NCI-H345 (cell line): ENCODE results near the gene CD40.

Experiments
- DNase-seq: peaks from one replicate; lab custom pipeline; 2025; lab: John Stamatoyannopoulos, UW

CD40 gene

DNA sequence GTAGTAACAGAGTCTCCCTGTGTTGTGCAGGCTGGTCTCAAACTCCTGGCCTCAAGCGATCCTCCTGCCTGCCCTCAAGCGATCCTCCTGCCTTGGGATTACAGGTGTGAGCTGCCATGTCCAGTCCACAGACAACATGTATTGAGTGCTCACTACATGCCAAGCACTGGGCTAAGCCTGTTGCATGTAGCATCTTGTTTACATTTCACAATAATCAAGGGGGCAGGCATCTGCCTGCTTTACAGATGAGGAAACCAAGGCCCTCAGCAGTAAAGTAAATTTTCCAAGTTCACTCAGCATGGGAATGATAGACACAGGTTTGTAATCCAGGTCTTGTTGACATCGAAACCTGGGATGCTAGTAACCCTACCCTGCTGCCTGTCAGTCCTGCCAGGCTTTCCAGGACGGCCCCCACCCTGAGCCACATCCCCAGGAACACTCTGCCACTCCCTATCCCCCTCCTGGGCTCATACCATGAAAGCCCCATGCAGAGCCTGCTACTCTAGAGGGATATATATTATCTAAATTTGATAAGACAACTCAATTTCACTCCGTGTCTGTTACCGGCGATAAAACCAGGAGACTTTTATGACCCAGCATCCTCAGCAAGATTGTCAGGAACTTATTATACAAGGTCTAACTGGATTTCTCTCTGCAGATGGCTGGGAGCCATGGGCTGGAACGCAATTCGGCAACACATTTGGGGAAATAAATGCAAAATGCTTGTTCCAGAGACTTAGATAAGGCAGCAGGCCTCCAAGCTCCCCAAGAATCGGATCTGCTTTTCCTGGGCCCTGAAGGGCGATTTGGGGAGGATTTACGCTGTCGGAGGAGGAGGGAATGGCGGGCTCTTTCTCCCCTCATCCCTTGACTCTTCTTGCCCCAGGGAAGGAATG lies 30.4 kb downstream of the CD40 start:
- DNase-seq: no peak

DNA sequence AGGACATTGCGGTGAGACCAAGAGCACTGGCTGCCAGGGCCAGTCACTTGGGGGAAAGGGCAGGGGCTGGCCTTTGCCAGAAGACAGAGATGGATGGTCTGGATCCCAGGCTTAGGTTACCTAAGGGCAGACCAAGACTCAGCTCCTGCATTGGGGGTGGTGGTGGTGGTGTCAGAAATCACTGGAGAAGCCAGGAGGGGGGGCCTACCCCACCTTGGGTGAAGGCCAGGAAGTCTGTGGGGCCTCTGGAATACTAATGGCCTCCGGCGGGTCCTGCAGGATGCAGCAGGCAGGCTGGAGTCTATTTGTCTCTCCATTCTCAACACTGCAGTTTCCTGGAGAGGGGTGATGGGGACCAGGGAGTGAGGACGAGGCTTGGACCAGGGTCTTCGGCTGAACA lies 32.8 kb downstream of the CD40 start:
- no peak for DNase-seq

DNA sequence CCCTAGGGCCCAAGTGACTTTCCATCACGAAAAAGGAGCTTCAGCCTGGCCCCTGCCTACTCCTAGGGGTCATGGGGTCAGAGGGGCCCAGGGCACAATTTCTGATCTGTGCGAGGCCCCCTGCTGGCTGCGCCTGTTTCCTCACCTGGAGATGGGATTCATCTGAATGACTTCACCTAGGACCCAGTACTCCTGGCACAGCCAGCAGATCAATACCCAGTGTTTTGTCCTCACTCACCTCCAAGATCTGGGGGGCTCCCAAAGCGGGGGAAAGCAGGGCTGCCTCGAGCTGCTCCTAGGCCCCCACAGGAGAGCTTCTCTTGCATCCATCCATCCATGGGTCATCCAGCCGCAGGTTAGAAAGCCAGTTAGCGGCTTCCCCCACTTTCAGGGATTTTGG lies 33.8 kb downstream of the CD40 start:
- DNase-seq: no peak

DNA sequence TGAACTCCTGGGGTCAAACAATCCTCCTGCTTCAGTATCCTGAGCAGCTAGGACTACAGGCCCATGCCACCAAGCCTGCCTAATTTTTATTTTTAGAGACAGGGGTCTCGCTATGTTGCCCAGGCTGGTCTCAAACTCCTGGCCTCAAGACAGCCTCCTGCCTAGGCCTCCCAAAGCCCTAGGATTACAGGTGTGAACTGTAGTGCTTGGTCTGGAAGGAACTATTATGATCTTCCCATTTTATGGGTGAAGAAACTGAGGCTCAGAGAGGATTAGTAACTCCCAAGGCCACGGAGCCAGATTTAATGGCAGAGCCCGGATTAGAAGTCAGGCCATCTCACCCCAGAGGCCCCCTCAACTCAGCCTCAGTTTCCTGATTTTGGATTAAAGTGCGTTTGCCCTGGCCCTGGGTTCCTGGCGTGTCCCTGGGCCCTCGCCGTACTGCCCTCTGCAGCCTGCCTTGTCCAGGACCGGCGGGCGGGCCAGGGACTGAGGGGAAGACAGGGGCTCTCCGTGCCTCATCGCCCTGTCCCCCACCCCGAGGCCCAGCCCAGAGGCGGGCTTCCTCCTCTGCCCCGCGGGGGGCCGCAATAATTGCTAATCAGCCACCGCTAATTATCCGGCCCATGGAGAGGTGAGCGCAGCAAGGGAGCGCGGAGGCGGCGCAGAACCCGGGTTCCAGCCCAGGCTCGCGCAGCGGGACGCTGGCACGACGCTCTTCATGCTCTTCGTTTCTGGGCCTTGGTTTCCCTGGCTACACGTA lies 34.9 kb downstream of the CD40 start:
- no peak for DNase-seq

DNA sequence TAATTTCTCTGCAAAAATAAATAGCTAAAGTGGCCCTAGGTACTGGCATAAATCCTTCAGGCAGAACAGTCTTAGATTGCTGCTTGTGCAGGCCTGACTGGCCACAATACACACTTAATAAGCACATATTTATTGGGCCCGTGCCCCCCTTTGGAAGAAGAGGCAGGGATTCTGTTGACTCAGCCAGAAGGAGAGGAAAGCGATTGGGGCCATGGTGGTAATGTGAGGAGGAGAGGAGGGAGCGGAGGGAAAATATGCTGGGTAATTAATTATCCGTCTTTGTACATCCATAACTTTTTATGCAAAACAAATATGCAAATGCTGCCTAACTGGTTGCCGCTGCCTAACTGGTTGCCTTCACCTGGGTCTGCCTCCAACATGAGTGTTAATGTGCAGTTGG lies 36.2 kb downstream of the CD40 start:
- no peak for DNase-seq

DNA sequence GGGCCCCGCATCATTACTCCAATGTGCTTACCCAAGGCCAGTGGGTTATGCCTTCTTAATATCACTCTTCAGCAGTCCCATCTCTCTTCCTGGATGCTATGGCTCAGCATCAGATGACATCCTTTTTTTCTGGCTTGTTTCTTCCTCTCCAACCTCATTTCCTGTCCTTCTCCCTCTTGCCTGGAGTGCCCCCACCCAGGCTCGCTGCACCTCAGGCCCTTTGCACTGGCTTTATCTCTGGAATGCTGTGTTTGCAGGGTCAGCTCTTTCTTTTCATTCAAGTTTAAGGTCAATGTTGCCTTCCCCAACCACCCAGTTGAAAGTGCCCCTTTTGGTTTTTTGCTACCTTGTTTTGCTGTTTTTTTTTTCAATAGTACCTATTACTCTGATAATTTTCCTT lies 36.7 kb downstream of the CD40 start:
- no peak for DNase-seq

DNA sequence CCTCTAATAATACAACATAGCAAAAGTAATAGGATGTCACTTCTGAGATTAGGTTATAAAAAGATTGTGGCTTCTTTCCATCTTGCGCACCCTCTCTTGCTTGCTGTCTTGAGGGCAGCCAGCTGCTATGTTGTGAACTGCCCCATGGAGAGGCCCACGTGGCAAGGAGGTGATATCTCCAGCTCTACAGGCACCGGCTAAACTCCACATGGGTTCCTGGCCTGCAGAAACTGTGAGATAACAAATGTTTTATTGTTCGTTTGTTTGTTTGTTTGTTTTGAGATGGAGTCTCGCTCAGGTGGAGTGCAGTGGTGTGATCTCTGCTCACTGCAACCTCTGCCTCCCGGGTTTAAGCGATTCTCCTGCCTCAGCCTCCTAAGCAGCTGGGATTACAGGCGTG lies 38.0 kb downstream of the CD40 start:
- no peak for DNase-seq

DNA sequence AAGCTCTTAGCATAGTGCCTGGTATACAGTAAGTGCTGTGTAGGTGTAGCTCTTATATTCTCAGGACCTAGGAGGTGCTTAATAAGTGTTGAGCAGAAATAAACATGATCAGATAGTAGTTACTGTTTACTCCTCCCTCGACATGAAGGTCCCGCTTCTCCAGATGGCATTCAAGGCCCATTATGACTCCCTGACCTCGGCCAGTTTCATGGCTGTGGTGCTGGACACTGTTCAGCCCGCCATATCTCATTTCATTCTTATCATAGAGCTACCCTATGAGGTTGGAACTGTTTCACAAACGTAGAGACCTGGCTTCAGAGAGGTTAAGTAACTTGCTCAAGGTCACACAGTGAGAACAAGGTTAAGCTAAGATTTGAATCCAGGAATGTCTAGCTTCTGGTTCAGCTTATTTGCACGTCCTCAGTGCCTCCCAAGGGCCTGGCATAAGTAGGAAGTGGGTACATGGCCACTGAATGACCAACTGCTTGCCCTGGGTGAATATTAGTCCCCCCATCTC lies 39.0 kb downstream of the CD40 start:
- no peak for DNase-seq

DNA sequence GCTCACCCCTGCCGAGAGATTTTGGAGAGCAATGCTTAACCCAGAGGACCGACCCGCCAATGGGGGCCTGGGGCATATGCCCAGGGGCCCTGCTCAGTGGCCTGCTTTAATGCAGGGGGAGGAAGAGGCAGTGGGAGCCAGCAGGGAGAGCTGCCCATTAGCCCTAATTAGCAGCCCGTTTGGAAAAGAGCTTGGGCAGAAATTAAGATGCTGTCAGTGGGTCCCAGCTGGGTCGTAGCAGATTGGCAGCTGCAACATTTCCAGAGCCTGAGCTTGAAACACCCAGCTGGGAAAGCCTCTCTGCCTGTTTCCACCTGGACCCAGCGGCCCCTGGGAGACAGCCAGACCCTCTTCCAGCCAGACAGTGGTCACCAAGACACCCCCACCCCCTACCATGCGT lies 39.5 kb downstream of the CD40 start:
- no peak for DNase-seq

DNA sequence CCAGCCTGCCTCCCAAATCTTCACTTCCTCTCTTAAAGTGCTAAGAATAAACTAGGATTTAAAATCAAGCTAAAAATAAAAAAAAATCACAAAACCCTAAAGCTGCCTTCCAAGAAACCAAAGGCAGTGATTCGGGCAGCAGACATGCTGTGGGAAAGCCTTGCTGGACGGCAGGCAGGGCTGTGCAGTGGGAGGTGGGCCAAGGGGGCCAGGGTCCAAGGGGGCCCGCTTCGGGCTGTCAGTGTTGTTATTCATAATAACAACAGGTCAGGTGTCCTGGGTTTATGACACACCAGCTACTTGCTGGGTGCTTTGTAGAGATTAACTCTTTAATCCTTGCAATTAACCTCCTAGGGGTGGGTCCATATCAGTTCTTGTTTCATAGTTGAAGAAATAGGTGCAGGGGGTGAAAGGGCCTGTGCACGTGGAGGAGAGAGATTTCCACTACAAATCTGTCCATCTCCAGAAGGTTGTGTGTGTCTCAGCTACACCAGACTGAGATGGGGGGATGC lies 40.4 kb downstream of the CD40 start:
- no peak for DNase-seq

DNA sequence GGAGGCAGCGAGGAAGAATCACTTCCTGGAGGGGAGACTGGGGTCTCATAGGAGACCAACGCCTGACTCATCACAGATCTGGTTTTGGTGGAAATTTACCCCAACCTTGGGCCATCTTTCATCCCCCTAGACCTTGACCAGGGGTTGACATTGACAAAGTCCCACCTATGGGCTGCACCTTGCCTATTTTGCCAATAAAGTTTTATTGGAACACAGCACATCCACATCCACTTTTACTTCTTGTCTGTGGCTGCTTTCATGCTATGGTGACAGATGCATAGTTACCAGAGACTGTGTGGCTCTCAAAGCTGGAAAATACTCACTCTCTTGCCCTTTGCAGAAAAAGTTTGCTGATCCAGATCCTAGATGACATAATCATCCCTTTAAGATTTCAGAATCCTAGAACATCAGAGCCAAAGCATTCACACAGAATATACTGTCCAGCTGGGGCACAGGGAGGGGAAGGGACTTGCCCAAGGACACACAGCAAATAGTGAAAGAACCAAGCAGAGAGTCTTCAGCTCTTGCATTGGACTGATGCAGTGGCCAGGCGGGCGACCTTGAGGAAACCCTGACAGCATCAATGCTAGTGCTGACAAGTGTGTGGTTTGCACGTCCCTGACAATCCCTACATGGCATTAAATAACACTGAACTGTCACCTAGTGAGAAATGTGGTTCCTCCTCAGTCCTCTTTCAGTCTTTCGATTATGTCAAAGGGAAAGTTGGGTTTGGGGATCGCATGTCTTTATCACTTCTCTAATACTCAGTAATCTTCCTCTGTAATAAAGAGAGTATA lies 41.2 kb downstream of the CD40 start:
- DNase-seq: no peak

DNA sequence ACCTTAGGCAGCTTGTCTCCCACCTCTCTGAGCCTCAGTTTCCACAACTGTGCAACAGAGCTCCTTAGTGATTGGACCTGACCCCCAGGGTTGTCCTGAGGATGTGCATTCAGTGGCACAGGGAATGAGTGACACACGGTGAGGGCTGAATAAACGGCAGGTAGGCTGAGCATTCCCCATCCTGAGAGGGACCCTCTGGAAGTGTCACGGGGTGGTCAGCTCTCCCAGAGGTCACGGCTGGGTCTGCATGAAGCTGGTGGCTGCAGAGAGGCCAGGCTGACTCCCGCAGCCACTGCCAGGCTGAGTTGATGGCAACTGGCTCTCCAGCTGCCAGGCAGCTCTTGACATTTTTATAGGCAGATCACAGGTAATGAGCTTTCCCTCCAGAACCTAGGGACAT lies 42.5 kb downstream of the CD40 start:
- DNase-seq: no peak

DNA sequence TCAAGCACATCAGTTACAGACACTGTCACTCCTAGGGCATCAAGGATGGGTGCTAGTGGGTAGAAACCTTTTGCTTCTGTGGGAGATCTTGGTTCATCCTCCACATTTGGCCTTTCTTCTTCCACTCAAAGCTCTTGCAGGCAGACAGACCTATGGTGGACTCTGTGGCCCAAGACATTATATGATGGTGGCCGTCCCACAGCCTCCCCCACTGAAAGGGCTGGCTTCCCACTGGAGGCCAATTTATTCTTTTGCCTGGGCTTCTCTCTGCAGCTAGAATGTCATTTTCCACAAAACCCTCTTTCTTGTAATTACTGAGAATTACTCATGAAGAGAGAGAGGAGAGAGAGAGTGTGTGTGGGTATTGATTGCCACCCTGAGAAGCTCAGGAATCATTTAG lies 43.8 kb downstream of the CD40 start:
- DNase-seq: no peak

DNA sequence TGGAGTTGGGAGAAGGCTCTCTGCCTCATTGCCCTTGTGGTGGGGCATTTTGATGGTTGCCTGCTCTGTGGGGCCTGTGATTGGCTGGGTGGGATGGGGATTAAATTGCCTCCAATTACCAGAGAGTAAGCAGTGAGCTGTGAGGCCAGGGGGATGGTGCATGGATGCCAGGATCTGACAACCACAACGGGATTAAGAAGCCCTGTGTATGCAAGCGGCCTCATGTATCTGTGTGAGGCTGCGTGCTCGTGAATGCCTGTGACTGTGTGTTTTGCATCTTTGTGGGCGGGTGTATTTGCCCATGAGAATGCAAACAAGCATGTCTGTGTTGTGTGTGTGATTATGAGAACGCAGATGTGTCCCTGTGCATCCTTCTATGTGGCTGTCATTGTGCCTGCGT lies 46.1 kb downstream of the CD40 start:
- DNase-seq: no peak

DNA sequence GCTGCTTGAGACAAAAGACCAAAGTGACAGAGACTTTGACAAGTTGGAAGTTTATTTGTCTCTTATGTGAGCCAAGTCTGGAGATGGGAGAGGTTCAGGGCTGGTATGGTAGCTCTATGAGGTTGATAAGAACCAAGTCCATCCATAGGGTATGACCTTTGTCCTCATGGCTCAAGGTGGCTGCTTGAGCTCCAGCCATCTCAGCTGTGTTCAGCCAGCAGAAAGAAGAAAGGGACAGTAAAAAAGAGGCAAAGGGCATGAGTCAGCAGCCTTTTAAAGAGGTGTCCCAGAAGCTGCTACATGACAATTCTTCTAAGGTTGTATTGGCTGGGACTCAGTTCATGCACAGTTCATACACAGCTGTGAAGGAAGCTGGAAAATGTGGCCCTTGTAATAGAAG lies 49.0 kb downstream of the CD40 start:
- no peak for DNase-seq

DNA sequence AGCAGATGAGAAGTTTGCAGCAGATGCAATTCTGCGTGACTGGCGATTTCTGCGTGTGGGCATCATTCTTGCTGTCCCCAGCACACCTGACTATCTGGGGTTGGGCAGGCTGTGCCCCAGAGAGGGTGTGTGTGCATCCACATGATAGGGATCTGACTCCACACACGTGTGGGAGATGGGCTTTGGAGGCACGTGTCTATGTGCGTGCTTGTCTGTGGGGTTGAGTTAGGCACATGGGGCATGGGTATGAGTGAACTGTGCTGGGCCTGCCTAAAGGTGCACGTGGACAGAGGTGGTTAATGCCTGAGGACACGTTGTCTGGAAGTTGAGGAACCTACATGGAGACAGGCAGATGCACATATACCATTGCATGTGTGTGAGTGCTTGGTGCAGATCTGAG lies 50.3 kb downstream of the CD40 start:
- no peak for DNase-seq

DNA sequence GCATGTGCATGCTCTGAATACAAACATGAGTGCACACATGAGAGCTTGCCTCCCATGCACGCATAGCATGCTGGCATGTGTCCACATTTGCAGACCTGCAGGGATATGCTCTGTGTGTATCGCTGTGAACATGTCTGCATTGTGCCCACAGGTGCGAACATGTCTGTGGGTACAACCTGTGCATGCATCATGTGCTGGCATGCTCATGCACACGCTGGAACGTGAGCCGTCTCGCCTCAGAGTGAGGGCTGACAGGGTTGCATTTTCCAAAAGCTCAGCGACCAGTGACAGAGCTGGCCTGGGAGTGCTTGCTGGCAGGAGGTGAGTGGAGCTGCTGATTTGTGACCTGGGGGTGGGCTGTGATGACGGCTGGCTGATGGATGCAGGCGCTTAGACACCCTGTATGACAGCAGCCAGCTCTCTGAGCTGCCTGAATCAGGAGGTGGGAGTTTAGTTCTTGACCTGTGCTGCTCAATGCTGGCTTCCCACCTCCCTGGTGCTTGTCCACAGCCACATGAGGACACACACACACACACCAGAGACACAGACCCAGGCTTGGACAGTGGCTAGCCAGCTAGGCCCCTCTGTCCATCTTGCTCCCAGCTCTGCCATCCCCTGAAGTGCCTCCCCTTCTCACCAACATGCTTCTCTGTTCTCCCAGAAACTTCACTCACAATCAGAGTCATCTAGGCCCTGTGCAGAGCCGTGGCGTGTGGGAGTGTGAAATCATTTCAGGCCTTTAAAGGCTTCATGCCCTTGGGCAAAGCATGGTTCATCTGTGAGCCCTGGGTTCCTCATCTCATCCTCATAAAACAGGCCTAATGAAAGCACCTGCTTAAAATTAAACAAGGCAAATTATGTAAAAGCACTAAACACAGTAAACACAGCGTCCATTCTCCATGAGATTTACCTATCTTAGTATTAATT lies 51.4 kb downstream of the CD40 start:
- DNase-seq: no peak

DNA sequence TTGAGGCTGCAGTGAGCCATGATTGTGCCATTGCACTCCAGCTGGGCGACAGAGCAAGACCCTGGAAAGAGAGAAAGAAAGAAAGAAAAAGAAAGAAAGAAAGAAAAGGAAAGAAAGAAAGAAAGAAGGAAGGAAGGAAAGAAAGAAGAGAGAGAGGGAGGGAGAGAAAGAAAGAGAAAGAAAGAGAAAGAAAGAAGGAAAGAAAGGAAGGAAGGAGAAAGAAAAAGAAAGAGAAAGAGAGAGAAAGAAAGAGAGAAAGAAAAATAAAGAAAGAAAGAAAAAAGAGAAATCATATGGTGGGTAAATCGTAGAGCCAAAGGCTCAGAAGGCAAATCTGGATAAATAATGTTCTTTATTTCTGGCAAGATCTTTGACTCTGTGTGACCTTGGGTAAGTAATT lies 53.4 kb downstream of the CD40 start:
- no peak for DNase-seq

DNA sequence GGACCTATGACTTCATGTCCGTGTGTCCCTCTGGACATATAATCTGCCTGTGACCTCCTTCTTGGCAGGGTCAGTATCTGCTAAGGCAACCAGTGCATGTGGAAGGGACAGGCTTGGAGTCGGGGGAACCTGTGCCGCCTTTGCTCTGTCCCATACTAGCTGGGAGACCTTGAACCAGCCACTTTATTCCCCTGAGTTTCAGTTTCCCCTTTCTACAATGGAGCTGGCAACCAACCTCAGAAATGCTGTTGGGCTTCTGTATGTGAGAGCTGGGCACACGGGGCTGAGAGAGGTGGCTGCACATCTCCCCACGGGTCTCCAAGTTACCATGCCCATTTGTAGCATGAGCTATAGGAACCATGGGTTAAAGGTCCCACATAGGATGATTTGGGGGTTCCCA lies 53.8 kb downstream of the CD40 start:
- no peak for DNase-seq

DNA sequence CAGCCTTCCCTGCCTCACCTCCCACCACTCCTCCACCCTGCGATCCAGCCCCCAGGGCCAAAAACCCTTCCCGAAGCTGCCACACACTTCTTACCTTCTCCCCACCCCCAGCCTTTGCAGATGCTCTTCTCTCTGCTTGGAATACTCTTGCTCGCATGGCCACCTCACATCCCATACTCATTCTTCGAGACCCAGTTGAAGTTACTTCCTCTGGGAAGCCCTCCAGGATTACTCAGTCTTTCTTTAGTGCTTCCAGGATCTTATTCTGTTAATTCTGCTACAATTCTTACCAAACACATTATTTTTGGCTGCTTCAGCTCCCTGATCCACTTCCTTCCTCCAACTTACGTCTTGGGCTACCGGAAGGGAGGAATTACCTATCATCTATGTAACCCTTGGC lies 54.3 kb downstream of the CD40 start:
- DNase-seq: no peak

DNA sequence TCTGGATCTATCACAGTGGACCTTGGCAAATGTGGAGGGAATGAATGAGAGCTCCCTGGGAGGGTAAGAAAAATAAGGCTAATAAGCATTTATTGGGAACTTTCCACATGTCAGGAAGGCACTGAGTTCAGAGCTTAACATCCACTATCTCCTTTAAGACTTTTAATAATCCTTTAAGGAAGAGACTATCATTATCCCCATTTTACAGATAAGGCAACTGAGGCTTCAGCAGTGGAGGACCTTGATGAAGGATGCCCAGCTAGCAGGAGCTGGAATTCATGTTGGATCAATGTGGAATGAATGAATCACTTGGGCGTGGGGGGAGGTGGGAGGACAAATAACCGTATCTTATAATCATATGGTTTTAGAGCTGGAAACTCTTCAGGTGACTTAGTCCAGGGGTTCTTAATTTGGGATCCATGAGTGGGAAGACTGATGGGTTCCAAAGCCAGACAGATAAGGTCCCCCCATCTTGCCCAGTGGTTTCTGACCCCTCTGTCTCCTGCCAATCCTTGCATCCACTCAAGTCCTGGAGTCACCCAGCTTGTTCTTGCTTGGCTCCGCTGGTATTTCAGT lies 54.9 kb downstream of the CD40 start:
- no peak for DNase-seq
